ENCODE data around the gene FAM114A2.
A peak's percentile ranks its signal among the peaks of the same experiment; 100 is the strongest.
"Not testable (repeated sequence)": the region's sequence is repeated elsewhere in the genome, so short reads cannot be mapped to it uniquely, and the experiment has no call there.

FAM114A2 gene

DNA sequence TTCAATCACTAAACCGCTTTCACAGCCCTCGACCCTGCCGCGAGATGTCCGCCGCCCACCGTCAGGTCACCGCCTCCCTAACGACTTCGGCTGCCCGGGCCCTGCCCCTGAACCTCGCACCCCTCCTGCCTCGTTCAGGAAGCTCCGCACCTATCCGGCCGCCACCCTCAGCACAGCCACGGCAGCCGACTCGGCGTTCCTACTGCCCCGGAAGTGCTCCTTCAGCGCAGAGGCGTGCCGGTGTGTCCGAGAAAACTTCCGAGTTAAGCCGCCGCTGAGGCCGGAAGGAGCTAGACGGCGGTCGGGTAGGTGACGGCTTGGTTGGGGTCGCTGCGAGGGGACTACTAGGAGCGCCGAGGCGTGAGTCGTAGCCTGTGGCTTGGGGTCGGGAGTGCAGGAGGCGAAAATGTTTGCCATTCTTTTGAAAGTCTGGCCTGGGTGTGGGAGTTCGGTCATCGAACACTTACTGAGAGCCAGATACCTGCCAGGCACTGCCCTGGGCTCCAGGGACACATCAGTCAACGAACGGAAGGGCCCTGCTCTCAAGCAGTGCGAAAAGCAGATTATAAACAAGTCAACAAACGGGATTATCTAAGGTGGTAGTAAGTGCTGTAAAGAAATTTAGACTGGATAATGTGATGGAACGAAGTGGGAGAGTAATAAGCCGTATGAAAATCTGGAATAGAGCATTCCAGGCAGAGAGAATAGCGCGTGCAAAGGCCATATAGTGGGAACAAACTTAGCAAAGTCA lies at the start of gene FAM114A2, which contains the start of gene MFAP3:
FAM114A2 (minus strand) TSS at position 204 of the 751 bp plus-strand sequence. CDS start 3,957 bp downstream, outside the sequence.
MFAP3 (plus strand) TSS at position 261 of the 751 bp plus-strand sequence. CDS start 10,756 bp downstream, outside the sequence.
- DNase-seq = peak; percentile 90 to 93

DNA sequence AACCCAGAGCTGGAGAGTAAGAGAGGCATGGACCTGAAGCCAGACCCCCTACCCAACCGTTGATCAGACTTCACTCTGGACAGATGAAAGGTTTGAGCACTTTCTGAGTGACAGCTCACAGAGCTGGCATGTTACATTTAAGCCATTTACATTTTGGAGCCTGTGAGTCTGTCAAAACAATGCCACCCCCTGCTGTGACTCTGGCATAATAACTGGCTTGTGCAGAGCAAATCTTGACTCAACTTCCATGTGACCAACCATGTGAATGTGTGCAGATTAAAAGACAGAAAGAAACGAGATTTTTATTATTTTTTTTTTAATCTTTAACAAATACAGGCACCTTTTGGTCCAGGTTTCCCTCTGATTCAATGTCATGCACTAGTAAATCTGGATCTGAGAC lies 48.5 kb upstream of the FAM114A2 start:
- DNase-seq = no peak

DNA sequence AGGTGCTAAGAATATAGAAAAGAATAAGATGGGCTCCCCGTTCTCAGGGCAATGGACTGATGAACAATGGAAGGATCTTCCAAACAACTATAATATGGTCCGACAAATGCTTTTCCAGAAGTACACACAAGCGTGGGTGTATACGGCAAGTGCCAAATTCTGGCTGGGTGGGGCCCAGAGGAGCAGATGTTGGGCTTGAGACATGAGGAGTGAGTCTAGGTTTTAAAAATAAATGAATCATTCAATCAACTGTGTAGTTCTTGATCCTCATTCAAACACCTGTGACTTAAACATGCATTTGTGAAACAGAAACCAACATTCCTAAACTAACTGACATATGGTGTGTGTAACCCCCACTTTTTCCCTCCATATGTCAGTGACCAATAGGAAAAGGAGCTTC lies 47.9 kb upstream of the FAM114A2 start:
- DNase-seq = no peak

DNA sequence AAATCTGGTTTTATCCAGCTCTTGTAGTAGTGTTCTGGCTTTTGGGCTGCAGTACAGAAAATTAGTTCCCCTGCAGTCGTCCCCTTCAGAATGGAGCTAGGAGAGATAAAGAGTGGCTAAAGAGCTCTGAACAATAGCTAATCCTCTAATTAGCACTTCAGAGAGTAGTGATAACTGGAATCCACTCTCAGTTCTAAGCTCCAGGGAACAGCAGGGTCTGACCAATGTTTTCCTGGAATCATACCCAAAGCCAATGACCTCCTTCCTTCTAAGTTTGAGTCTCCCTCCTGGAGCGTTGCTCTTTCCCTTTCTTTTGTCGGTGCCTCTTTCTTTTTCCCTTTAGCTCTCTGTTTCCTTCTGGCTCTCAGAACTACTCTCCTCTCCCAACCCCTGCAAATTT lies 47.4 kb upstream of the FAM114A2 start:
- DNase-seq = no peak

DNA sequence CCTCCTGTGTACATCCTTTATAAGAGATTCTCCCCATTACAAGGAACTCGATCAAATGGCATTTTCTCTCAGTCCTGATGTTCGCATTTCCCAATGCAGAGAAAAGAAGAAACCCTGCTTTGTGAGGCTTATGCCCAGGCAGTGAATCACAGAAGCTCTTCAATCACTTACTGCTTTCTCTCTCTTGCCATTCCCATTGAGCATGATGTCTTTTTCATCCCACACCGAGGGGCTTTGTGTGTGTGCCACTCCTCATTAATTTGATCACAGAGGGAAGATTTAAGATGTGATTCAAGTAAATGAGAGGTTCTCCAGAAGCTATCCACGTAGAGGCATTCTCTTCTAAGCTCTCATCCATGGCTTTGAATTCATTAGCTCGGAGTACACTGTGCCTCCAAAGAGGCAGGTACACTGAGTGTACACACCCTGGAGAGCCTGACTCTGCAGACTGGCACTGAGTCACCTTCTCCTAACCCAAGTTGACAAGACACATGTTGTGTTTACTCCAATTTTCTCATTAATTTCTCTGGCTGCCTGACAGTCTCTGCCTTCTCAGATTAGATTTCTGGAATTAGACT lies 45.4 kb upstream of the FAM114A2 start:
- no peak for DNase-seq

DNA sequence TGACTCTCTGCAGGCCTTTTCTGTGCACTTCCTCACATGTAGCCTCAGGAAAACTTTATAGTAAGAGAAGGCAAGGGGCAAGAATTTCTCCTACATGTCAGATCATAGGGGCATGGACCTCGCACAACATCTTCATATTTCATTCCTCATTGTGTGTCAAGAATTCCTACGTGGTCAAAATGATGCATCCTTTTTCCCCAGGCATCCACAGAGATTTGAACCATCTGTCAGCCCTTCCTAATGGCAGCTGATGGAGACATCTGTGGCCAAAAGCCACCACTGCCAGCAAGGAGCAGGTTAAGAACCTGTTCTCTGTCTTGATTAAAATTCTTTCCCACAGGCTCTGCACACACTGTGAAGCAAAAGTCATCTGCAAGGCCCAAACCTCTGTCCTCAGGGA lies 42.5 kb upstream of the FAM114A2 start:
- no peak for DNase-seq

DNA sequence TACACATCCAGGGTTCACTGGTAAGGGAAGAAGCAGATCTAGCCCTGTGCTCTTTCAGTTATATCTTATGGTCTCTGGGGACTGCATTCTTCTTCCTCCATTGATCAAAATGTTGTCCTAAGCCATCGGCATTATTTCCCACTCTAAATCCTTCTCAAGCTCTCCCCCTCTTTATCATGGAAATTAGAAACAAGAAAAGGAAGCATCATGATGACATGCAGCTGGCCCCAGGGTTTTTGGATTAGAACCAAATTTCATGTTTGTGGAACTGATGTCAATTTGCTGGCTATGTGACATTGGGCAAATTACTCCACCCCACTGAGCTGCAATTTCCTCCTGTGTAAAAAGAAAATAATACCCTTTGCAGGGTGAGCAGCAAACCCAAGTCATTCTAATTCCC lies 39.6 kb upstream of the FAM114A2 start:
- no peak for DNase-seq

DNA sequence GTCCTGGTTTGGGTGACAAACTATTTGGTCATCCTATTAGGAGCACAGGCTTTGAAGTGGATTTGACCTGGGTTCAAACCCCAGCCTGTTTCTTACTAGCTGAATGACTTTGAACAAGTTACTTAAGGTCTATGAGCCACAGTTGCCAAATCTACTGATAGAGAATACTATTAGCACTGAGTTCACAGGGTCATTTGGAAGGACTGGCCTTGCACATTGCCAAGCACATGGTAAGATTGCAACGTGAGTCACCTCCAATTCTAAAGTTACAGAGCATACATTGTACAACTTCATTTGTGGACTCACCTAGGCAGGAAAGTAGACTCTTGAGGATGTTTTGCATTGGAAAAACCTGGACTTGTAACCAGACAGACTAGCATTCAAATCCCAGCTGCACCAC lies 39.0 kb upstream of the FAM114A2 start:
- DNase-seq = no peak

DNA sequence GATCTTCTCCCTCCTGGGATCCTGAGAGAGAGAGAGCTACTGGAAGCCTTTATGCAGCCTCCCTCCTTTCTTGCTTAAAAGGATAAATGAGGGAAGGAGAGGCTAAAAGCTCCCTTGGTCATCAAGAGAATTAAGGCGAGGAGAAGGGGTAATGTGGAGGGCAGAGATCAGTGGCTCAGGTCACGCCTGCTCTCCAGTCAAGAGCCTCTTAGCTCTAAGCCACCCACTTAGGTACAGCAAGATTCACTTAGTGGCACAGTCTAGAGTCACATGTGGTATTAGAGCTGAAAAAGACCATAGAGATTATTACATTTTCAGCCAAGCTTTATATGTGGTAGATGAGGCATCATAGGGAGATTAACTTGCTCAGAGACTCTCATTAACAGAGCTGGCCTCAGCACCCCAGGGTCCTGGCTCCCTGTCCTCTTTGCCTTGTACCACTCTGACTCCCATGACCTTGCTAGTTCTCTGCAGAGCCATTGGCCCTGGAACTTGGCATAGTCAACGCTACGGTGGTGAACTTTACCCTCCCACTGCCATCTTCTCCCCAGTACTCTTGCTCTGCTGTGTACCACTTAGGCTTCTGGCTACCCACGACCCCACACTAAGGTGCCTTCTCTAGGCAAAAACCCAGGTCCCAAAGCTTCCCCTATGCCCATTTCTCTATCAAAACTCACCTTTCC lies 37.7 kb upstream of the FAM114A2 start:
- DNase-seq = no peak

DNA sequence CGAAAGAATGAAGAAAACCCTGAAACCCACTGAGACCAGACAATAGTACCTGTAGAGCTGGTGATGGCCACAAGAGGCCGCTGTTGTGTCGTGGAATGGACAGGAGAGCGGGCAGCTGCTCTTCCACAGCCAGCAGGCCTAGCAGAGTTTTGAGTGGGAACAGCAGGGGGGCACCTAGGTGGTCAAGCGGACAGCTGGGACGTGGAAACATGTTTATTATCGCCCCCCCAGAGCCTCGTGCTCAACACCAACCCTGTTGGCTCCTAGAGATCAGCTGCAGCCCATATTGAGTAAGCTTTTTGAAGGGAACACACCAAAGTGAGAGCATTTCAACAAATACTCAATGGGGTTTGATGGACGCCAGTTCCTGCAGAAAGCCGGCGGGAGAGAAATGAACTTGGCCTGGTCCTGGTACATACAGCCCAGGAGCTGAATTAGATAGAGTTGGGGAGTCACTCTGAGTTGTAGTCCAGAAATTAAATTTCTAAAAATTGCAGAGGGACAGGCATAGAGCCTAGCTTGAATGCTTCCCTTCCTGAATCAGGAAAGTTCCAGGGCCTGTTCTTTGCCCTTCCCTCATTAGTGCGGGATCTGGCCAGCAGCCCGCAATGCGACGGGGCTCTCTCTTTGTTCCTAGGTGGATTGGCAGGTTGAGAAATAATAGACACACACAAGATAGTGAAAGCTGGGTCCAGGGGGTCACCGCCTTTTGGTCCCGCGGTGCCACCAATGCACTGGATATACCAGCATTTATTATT lies 33.9 kb upstream of the FAM114A2 start:
- peak; percentile 91 to 94 for DNase-seq

DNA sequence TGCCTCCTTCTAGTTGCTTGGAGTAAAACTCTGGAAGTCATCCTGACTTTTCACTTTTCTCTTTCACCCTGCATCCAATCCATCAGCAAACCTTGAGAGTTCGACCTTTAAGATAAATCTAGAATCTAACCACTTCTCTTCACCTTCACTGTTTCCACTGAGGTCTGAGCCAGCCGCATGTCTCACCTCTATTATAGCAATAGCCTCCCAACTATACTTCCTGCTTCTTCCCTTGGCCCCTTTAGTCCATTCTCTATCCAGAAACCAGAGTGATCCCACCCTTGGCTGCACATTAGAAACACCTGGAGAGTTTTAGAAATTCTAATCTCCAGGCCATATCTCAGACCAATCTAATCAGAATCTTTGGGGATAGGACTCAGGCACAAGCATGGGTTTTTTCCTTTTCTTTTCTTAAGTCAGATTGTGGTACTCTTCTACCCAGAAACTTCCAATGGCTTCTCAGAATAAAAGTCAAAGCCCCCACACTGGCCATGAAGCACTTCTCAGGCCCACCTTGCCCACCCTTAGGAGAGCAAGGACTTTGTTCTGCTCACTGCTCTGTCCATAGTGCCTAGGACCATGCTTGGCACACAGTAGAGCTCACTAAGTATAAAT lies 33.2 kb upstream of the FAM114A2 start:
- DNase-seq = no peak

DNA sequence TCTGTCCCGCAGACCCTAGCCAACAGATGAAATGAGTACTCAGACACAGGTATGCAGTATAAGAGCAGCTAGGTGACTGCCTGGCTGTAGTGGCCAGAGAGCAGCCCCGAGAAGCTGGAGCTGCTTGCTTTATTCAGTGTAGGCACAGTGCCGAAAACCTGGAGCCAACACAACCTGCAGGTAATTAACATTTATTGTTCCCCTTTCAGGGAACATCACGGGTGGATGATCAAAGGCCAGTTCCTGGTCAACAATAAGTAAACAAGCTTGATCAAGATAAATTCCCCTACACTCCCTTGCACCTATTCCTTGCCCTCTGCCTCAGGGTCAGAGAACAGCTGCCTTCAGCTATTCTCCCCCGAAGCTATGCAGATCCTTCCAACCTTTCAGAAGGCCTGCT lies 31.1 kb upstream of the FAM114A2 start:
- not testable (repeated sequence) for DNase-seq

DNA sequence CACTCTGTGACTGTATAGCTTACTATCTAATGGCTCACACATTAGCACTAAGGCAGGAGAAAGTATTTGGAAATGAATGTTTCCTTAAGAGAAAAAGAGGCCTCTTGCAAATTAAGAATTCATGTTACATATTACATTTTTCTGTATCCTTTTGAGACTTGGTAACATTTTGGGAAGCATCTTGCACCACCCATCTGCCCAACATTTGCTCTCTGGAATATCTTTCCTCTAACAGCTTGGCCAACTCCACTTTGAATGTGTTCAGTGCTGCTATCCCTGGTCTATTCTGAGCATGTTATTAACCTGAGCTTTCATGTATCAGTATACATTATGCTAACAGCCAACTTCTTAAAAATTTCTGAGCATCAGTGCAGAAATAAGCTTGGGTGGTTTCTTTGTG lies 27.3 kb upstream of the FAM114A2 start:
- no peak for DNase-seq

DNA sequence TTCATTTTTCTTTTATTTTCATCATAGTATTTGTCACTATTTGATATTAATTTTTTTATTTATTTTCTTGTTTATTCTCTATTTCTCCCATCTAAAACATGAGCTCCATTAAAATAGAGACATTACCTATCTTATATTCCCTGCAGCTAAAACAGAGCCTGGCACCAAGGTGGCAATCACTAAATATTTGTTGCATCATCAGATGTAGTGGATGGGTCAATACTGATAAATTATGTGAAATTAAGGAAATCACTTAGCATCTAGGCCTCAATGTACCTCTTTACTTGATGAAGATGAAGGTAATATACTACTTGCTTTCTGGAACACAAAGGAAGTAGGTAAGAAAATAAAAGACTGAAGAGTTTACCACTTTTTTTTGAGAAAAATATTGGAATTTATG lies 24.7 kb upstream of the FAM114A2 start:
- DNase-seq = no peak

DNA sequence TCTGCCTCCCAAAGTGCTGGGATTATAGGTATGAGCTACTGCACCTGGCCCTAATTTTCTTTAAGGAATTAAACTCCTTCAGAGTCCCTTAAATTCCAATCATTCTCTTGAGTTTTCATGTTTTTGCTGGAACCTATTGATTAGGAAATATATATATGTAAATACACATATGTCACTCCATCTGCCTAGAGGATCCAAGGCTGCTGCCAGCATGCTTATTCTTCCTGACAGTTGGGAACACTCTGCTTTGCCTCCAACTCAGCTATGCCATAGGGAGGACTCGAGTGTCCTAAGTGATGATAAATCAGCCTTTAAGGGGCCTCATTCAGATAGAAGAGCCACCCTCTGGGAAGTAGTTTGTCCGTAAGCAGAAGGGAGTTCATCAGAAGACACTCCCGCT lies 21.9 kb upstream of the FAM114A2 start:
- no peak for DNase-seq

DNA sequence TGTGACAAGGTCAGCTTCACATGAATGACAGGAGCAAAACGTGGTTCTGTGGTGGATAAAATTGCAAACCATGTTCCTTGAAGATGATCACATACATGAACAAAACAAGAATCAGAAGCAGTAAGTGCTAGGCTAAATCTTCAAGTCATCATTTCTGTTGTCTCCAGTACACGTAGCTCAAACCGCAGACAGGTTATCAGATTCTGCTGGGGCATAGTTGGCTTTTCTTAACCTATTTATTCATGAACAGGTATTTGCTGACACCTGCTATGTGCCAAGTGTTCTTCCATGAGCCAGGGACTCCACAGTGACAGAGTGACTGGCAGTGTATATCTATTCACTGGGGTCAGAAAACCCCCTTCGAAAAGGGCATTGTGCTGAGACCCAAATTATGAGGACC lies 20.9 kb upstream of the FAM114A2 start:
- no peak for DNase-seq

DNA sequence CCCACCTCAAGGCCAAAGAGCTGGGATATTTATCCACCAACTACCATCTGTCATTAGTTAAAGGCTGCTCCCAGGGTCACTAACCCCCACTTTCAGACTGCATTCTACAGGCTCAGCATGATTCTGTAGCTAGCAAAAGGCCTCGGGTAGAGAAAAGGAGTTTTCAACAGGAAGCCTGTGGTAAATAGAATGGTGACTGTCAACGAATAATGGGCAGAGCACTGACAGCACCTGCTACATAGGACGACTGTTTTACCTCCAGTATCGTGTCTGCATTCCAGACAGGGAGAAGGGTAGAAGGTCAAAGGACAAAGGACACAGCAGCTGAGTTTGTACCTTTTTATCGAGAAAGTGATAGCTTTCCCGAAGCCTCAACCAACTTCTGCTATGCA lies 20.3 kb upstream of the FAM114A2 start:
- DNase-seq = no peak

DNA sequence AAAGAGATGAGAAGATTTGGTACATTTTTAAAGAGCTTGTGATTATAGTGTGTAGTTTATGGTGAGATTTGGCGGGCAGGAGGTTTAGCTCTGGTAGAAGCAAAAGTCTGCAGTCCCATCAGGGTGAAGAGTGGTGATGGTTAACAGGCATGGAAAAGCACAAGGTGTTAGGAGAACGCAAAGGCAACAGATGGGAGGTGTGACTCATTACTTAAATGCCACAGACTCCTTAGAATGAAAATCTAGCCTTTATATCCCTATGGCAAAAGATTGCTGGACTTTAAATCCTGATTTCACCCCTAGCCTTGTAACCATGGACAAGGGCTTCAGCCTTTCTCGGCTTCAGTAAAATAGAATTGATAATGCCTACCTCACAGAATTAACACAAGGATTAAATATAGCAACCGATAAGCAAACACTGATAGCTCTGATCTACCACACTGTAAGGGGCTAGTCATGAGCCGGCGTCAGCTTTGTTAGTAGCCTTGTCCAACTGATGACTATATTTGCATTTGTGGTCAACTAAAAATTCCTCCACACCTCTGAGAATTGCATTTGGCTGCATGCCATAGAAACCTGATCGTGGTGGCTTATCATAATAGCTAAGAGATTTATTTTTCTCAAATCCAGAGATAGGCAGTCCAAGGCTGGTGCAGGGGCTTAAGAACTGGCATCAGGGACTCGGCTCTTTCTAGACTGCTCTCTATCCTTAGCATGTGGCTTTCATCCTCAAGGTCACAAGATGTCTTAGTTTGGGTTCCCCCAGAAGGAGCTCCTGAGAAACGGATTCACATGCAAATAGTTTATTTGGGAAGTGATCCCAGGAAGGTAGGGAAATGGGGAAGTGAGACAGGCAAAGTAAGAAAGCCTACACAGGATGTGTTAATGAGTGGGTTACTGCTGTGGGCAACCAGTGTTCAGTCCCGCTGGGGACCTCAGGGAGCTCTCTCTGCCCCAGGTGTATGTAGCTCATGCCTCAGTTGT lies 19.6 kb upstream of the FAM114A2 start:
- DNase-seq = no peak

DNA sequence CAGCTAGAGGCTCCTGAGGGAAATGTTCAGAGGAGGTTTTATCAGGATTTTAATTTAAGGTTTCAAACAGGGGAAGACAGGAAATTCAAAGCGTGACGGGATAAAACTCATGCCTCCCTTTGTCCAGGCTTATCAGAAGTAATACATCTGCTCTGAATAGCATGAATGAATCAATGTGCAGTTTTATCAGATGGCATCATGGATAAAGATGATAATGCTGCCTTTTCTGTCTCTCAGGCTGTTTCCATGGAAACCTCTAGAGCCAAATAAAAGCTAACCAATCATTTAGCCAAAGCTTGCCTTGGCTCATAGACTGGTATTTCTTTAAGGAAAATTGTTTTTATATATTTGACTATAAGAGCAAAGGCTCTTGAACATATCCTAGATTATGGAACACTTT lies 16.5 kb upstream of the FAM114A2 start:
- no peak for DNase-seq

DNA sequence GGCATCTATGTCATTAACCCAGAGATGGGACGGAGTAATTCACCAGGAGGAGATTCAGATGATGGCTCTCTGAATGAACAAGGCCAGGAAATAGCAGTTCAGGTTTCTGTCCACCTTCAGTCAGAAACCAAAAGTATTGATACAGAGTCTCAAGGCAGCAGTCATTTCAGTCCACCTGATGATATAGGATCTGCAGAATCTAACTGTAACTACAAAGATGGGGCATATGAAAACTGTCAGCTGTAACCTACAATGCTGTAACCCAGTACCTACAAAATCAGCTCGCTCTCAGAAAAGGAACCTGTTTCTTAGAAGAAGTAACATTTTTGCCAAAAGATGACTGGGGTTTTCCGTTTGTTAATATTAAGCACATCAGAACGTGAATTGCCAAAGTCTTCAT lies 14.8 kb upstream of the FAM114A2 start:
- DNase-seq = no peak

DNA sequence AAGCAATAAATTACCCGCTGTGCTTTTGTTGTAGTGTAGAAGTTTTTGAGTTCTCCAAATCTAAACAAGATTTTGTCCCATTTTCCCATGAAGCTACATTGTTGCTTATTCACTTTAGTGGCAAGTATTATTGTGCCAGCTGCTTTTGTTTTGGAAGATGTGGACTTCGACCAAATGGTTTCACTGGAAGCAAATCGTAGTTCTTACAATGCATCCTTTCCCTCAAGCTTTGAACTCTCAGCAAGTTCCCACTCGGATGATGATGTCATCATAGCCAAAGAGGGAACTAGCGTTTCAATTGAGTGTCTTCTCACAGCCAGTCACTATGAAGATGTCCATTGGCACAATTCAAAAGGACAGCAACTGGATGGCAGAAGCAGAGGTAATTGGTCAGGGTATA lies 10.9 kb upstream of the FAM114A2 start:
- no peak for DNase-seq

DNA sequence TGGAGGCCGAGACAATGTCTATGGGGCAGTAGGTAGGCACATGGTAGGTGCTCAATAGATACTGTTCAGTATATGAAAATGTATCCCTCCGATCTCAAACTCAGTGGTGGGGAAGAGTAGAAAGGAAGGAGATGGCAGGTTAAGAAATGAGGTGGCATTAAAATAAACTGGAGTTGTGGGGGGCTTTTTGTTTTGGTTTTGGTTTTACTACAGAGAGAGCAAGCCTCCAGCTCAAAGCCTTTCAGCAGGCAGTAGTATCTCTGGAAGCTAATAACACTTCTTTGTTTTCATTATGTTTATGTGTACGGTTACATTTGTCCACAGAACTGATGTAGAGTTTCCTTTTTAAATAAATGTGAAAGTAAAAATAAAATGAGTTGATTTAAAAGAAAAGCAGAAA lies 8.6 kb upstream of the FAM114A2 start:
- DNase-seq = no peak
